Astrocyte (in vitro differentiated cells and primary cell): Measurements from ENCODE around the gene TNIP1. TPM values are rescaled to one million over a fixed set of nuclear protein-coding genes. Genes with fewer than 3 reads are reported as not detected.

ENCODE experiments used
- DNase-seq: peaks from one replicate; pipeline ENCODE4 v3.0.0-alpha.2; 2010; ENCODE audit warnings: low read depth
- FAIRE-seq: peaks from 2 replicates; lab custom pipeline; 2011; peaks lifted over from hg19 to GRCh38; lab: Jason Lieb, UNC
- H2AFZ ChIP-seq: 2 replicates; pipeline ENCODE4 v1.6.0; 2012; ENCODE audit warnings: low read depth, low read length, inconsistent platforms
- H3K27ac ChIP-seq: 2 replicates; pipeline ENCODE4 v1.5.1; 2011; ENCODE audit warnings: low read depth, low read length, inconsistent platforms
- H3K27me3 ChIP-seq: 2 replicates; pipeline ENCODE4 v1.6.0; 2011; ENCODE audit warnings: low read length, inconsistent platforms; ENCODE audit not compliant: insufficient read depth
- H3K36me3 ChIP-seq: 2 replicates; pipeline ENCODE4 v1.5.1; 2011; ENCODE audit warnings: low read length, inconsistent platforms; ENCODE audit not compliant: insufficient read depth
- H3K4me1 ChIP-seq: 2 replicates; pipeline ENCODE4 v1.5.1; 2011; ENCODE audit warnings: low read length, inconsistent platforms; ENCODE audit not compliant: insufficient read depth
- H3K4me2 ChIP-seq: 2 replicates; pipeline ENCODE4 v1.6.0; 2012; ENCODE audit warnings: low read length, inconsistent platforms
- H3K4me3 ChIP-seq: 2 replicates; pipeline ENCODE4 v1.5.1; 2011; ENCODE audit warnings: low read depth, mild to moderate bottlenecking, low read length, inconsistent platforms; ENCODE audit not compliant: insufficient read depth
- H3K79me2 ChIP-seq: 2 replicates; pipeline ENCODE4 v1.6.0; 2012; ENCODE audit warnings: mild to moderate bottlenecking, low read length, inconsistent platforms; ENCODE audit not compliant: insufficient read depth
- H3K9ac ChIP-seq: 2 replicates; pipeline ENCODE4 v1.6.0; 2012; ENCODE audit warnings: mild to moderate bottlenecking, low read length, inconsistent platforms
- H3K9me3 ChIP-seq: 2 replicates; pipeline ENCODE4 v1.5.1; 2012; ENCODE audit warnings: low read depth, mild to moderate bottlenecking, low read length, inconsistent platforms; ENCODE audit not compliant: insufficient read depth
- H4K20me1 ChIP-seq: 2 replicates; pipeline ENCODE4 v1.6.0; 2012; ENCODE audit warnings: low read length, inconsistent platforms; ENCODE audit not compliant: insufficient read depth
- H3K27ac Mint-ChIP-seq: one replicate; pipeline ENCODE4 v1.8.0; 2021; ENCODE audit warnings: mild to moderate bottlenecking, mixed read lengths; ENCODE audit not compliant: unreplicated experiment
- H3K27me3 Mint-ChIP-seq: one replicate; pipeline ENCODE4 v1.8.0; 2021; ENCODE audit warnings: low read depth, mixed read lengths; ENCODE audit not compliant: unreplicated experiment
- H3K36me3 Mint-ChIP-seq: one replicate; pipeline ENCODE4 v1.8.0; 2021; ENCODE audit warnings: low read depth, mixed read lengths; ENCODE audit not compliant: unreplicated experiment
- H3K4me1 Mint-ChIP-seq: one replicate; pipeline ENCODE4 v1.8.0; 2021; ENCODE audit warnings: low read depth, mixed read lengths; ENCODE audit not compliant: unreplicated experiment
- H3K4me3 Mint-ChIP-seq: one replicate; pipeline ENCODE4 v1.8.0; 2021; ENCODE audit warnings: mild to moderate bottlenecking, moderate library complexity, mixed read lengths; ENCODE audit not compliant: unreplicated experiment
- H3K9me3 Mint-ChIP-seq: one replicate; pipeline ENCODE4 v1.8.0; 2021; ENCODE audit warnings: mild to moderate bottlenecking, mixed read lengths; ENCODE audit not compliant: unreplicated experiment
- EZH2 ChIP-seq: IDR thresholded peaks from 2 replicates; pipeline ENCODE4 v1.6.1; 2012; ENCODE audit warnings: mild to moderate bottlenecking, low read length, inconsistent platforms; ENCODE audit not compliant: insufficient read depth
- total RNA-seq: library from RNA; stranded (reverse); gene quantifications from 2 replicates; pipeline ENCODE4 v1.2.1, GENCODE V29; 2021
- TF ChIP-seq, protein P1 (sequence below): IDR thresholded peaks from 2 replicates; pipeline ENCODE4 v1.5.1; 2011; ENCODE audit warnings: low read depth, mild to moderate bottlenecking, inconsistent platforms, low read length, moderate library complexity; ENCODE audit not compliant: insufficient read depth

TNIP1 gene
- total RNA-seq, 1 donor from 2014 or later, result 119 TPM

- FAIRE-seq (no peak), DNase-seq (peak; percentile 32)
- Mint-ChIP-seq H3K27ac (no peak within 1 kb of the TSS), H3K4me3 (peak within 1 kb of the TSS; percentile 81), H3K9me3 (peaks cover 7% of the 10 kb centered on the region), H3K27me3 (no peaks in the 10 kb centered on the region), H3K4me1 (peaks cover 7% of the 10 kb centered on the region), H3K36me3 (peaks cover 14% of the 10 kb centered on the region)
- Histone ChIP-seq H4K20me1 (no peaks in the 10 kb centered on the region), H3K4me1 (peaks cover 10% of the 10 kb centered on the region), H2AFZ (peak within 1 kb of the TSS; percentile 81), H3K9me3 (no peaks in the 10 kb centered on the region), H3K4me3 (peak within 1 kb of the TSS; percentile 55), H3K79me2 (no peaks in the 10 kb centered on the region), H3K4me2 (peak within 1 kb of the TSS; percentile 91), H3K36me3 (no peaks in the 10 kb centered on the region), H3K27ac (no peak within 1 kb of the TSS), H3K9ac (peak within 1 kb of the TSS; percentile 65), H3K27me3 (no peaks in the 10 kb centered on the region)
- TF ChIP-seq EZH2, result no peak
- TF ChIP-seq, protein P1, sequence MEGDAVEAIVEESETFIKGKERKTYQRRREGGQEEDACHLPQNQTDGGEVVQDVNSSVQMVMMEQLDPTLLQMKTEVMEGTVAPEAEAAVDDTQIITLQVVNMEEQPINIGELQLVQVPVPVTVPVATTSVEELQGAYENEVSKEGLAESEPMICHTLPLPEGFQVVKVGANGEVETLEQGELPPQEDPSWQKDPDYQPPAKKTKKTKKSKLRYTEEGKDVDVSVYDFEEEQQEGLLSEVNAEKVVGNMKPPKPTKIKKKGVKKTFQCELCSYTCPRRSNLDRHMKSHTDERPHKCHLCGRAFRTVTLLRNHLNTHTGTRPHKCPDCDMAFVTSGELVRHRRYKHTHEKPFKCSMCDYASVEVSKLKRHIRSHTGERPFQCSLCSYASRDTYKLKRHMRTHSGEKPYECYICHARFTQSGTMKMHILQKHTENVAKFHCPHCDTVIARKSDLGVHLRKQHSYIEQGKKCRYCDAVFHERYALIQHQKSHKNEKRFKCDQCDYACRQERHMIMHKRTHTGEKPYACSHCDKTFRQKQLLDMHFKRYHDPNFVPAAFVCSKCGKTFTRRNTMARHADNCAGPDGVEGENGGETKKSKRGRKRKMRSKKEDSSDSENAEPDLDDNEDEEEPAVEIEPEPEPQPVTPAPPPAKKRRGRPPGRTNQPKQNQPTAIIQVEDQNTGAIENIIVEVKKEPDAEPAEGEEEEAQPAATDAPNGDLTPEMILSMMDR, result no peak
Observed at GRCh38 chr5:151020304-151021110, 60.3 kb downstream of the TNIP1 start, which contains the start of gene GPX3. Gene GPX3 (plus strand): TSS chr5:151020591. CDS start chr5:151020655, 64 bp downstream.

DNA sequence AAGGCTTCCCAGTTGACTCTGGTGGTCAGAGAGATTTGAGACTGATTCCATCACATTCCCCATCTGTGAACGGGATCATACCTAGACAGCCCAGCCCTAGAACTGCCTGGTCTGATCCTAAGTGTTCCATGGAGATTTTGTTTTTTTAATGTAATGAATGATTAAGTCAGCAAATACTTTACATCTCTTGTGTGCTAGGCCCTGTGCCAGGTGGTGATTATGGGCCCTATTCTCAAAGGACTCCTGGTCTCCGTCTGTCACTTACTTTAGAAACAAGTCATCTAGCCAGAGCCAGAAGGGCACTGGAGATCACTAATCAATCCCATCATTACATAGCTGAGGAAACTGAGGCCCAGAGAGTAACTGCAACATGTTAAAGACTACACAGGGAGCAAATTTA is 61.5 kb downstream of the TNIP1 start:
- FAIRE-seq, result no peak
- Mint-ChIP-seq H3K4me1 (peaks cover 3% of the 10 kb centered on the region), H3K27me3 (no peaks in the 10 kb centered on the region), H3K36me3 (peaks cover 9% of the 10 kb centered on the region), H3K27ac (no peak overlapping the region), H3K9me3 (peaks cover 7% of the 10 kb centered on the region), H3K4me3 (no peak overlapping the region)
- Histone ChIP-seq H3K4me1 (peaks cover 10% of the 10 kb centered on the region), H3K27me3 (no peaks in the 10 kb centered on the region), H3K4me3 (no peak overlapping the region), H3K27ac (no peak overlapping the region), H3K4me2 (no peak overlapping the region), H3K36me3 (no peaks in the 10 kb centered on the region), H3K9me3 (no peaks in the 10 kb centered on the region), H4K20me1 (no peaks in the 10 kb centered on the region), H3K79me2 (no peaks in the 10 kb centered on the region), H2AFZ (no peak overlapping the region), H3K9ac (no peak overlapping the region)
- no peak for DNase-seq
- no peak for TF ChIP-seq EZH2
- TF ChIP-seq, protein P1, result no peak

DNA sequence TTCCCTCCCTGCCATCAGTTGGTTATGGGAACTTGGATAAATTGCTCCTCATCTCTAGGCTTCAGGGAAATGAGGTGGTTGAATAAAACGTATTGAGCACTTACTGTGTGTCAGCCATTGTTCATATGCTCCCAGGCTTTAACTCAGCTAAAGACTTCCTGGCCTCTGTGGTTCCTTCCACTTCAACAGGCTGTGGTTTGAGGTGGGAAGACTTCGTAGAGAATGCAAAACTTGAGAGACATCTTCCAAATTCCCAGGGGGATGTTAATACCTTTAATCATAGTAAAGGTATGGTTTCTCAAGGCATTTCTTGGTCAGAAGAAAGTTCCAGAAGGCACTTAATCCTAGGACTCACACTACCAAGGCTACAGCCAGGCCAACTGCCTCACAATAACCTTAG is 62.0 kb downstream of the TNIP1 start:
- Mint-ChIP-seq H3K4me3 (no peak overlapping the region), H3K27me3 (no peaks in the 10 kb centered on the region), H3K4me1 (peaks cover 2% of the 10 kb centered on the region), H3K27ac (no peak overlapping the region), H3K9me3 (peaks cover 5% of the 10 kb centered on the region), H3K36me3 (peaks cover 9% of the 10 kb centered on the region)
- FAIRE-seq (no peak), DNase-seq (peak; percentile 53)
- TF ChIP-seq EZH2, result no peak
- TF ChIP-seq, protein P1, result no peak
- Histone ChIP-seq H3K36me3 (no peaks in the 10 kb centered on the region), H3K4me3 (no peak overlapping the region), H2AFZ (no peak overlapping the region), H3K4me1 (peaks cover 10% of the 10 kb centered on the region), H3K27ac (no peak overlapping the region), H3K27me3 (no peaks in the 10 kb centered on the region), H3K9ac (no peak overlapping the region), H3K9me3 (no peaks in the 10 kb centered on the region), H3K79me2 (no peaks in the 10 kb centered on the region), H4K20me1 (no peaks in the 10 kb centered on the region), H3K4me2 (no peak overlapping the region)
